HG03575 (cell line): ENCODE measurements around the gene MRAP.
"Not testable (repeated sequence)": the region's sequence is repeated elsewhere in the genome, so short reads cannot be mapped to it uniquely, and the experiment has no call there.

Experiments
- ATAC-seq: cut with Tn5 transposase; IDR thresholded peaks from one replicate; pipeline ENCODE4 v1.9.1; 2021; ENCODE audit not compliant: unreplicated experiment, insufficient number of reproducible peaks, low FRiP score; ENCODE audit errors: extremely low read depth

MRAP gene

DNA sequence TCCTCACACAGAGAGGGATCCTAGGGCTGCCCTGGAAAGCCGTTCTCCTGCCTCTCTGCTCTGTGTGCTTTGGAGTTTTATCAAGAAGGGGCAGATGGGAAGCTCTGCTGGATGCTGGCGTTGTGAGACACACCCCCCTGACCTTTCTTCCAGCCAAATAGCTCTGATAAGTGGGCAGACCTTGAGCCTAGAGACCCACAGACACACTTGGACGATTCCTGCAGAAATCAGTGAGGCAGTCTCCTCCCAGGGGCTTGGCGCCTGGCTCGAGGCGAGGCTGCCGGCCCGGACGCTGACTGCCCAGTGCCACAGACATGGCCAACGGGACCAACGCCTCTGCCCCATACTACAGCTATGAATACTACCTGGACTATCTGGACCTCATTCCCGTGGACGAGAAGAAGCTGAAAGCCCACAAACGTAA lies at the start of gene MRAP:
MRAP (plus strand) TSS at position 198 of the 424 bp plus-strand sequence; CDS start at position 315, 117 bp downstream.
- ATAC-seq, result no peak

DNA sequence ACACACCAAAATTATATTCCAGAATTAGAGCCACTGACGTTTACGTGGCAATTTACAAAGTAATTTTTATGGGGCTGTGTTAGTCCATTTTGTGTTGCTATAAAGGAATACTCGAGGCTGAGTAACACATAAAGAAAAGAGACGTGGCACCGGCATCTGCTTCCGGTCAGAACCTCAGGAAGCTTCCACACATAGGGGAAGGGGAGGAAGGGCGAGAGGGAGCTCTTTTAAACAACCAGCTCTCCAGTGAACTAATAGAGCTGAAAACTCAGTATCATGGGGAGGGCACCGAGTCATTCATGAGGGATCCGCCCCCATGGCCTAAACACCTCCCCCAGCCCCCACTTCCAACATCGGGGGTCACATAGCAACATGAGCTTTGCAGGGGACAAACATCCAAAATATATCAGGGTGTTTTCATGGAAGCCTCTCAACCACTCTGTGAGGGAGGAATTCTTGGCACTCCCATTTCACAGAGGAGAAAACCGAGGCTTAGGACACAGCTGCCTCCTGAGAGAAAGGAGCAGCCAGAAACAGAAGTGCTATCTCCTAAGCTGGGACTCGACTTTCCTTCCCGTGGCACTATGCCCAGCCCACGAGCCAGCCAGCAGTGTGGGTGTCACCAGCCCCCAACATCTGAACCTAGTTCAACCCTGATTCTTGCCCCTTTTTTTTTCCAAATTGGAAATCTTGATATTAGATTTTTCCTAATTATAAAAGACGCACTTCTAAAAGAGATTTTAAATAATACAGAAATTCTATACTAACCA lies 49.0 kb upstream of the MRAP start:
- no peak for ATAC-seq

- no peak for ATAC-seq
These were observed 46.5 kb upstream of the MRAP start for GRCh38 chr21:32252136-32252535.

DNA sequence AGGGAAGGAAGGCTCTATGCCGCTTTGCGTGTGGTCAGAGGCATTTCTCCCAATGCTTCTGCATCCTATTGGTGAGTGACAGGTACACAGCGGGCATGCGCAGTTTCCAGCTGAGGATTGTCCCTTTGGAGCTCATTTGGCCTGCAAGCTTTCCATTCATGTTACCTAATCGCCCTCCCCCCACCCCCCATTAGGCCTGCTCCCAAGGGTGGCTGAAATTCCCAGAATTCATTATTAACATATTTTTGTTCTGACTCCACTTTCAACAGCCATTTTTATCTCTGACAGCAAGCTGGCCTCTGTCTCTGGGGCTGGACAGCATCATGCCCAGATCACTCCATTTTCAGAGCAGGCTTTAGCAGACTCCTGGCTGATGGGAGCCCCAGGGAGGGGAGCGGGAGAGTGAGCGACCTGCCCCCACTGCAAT lies 45.4 kb upstream of the MRAP start:
- no peak for ATAC-seq

GRCh38 chr21:32256251-32256650 lies 42.4 kb upstream of the MRAP start:
- ATAC-seq, result no peak

DNA sequence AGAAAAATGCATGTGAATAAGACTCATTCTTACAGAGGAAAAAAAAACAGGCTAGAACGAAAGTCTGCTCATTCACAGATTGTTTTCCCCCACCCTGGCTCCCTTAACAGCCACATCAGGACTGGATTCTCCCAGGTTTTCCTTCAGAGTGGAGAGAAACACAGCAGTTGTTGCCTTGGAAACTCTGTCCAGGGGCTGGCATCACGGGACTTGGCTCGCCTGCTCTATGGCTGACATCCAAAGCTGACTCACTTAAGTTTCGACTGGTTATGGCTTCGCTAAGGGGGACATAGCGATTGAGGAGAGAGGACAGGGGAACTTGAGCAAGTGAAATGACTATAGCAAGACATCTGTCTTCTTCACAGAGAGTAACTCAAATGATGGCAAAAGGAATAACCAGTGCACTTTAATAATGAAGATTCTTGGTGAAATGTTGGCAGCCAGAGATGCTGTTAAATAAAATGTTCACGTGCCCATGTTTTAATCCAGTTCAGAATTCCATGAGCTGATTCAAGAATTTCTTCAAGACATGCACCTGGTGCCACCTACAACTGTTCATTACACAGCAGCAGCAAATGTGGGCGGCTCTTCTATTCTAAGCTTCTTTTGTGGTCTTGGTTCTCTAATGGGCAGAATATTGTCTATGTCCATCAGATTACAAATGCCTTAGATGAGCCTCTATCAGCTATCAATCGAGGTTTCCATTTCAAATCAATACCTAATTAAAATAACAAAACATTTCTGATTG lies 41.6 kb upstream of the MRAP start:
- no peak for ATAC-seq

GRCh38 chr21:32257962-32258785 lies 40.5 kb upstream of the MRAP start:
- no peak for ATAC-seq

DNA sequence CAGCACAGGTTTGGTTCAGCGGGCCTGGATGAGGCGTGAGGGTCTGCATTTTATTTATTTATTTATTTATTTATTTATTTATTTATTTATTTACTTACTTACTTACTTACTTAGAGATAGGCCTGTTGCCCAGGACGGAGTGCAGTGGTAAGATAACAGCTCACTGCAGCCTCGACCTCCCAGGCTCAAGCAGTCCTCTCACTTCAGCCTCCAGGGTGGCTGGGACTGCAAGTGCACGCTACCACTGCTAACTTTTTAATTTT lies 39.9 kb upstream of the MRAP start:
- not testable (repeated sequence) for ATAC-seq

DNA sequence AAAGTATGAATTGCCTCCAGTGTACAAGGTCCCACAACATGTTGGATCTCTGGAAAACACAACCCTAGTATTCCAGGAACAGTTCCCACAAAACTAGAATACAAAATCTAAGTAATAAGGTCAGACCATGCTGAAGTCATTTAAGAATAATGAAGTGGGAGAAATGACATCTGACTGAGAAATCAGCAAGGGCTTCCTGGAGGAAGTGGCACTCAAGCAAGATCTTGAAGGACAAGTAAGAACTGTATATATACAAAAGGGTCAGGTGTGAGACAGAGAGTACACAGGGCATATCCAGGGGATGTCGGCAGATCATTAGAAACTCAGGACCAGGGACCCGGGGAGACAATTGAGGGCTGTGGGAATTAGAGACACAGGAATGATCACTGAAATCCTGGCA lies 38.5 kb upstream of the MRAP start:
- ATAC-seq, result no peak

DNA sequence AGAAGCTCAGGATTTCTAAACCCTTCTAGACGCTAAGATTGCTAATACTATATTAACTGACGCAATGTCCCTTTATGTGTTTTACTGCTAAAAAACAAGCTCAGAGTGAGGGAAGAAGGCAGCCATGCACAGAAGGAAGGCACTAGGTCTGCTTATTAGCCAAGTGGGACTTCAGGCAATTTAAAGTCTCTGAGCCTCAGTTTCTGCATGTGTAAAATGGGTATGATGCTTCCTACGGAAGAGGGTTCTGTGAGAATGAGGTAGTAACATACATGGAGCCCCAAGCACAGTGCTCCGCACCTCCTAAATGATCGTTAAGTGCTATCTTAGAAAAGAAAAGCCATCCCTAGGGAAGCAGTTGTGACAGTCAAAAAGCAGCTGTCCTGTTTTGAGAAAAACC lies 36.7 kb upstream of the MRAP start:
- ATAC-seq, result no peak

- ATAC-seq, result not testable (repeated sequence)
These were observed 33.3 kb upstream of the MRAP start for GRCh38 chr21:32265321-32265720.

GRCh38 chr21:32270748-32271147 lies 27.9 kb upstream of the MRAP start:
- no peak for ATAC-seq

DNA sequence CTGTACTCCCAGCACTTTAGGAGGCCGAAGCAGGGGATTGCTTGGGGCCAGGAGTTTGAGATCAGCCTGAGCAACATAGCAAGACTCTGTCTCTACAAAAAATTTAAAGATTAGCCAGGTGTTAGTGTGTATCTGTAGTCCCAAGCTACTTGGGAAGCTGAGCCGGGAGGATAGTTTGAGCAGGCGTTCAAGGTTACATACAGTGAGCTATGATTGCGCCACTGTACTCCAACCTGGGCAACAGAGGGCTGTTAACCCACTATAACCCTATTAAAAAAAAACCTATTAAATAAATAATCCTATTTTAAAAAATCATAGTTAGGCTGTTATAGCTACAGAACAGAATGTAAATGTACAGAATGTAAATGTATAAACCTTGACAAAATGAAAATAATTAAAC lies 22.0 kb upstream of the MRAP start:
- ATAC-seq, result no peak

- ATAC-seq, result no peak
These were observed 20.6 kb upstream of the MRAP start for GRCh38 chr21:32278103-32278502.

DNA sequence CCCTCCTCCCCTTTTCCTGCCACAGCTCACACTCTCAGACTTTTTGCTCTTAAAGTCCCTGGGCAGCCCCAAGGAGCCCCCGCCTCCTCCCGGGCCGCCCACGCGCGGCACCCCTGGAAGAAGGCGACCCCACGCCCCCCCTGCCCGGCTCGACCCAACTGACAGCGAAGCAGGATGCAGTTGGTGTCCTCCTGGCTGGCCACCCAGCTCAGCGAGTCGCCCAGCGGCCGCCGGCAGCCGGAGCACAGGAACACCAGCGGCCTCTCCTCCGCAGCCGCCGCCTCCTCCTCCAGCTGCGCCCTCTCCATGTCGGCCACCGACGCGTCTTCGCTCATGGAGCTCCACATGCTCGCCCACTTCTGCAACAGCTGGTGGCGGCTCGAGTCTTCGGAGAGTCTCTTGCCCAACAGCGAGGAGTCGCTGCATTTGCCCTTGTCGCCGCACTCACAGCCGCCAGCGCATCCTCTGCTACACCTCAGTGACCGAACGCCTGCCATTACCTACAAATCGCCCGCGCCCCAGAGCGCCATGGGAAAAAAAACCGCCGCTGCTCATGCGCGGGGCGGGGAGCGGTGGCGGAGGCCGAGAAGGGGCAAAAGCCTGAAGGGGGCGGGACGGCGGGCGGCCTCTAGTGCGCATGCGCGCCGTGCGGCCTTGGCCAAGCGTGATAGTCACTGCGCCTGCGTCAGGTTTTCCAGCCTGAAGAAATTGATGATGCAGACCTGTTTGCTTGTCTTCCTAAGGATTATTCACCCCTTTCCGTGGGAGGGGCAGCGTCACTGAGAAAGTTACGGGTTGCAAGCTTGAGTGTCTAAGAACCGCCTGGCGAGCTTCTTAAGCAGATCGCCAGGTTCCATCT lies 19.9 kb upstream of the MRAP start, which contains the start of gene MIS18A:
MIS18A (minus strand) TSS at position 532 of the 859 bp plus-strand sequence; CDS start at position 497, 35 bp downstream.
- ATAC-seq, result peak; percentile 41

DNA sequence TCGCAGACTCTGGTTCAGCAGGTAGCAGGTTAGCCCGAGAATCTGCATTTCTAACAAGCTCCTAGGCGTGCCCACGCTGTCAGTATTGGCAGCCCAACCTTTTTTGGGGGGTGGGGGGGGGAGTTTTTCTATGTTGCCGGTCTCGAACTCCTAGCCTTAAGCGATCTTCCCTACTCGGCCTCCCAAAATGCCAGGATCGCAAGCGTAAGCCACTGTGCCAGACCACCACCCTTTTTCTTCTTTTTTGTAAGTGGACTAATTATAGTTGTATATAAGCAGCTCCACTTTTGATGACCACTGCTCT lies 19.3 kb upstream of the MRAP start:
- no peak for ATAC-seq

DNA sequence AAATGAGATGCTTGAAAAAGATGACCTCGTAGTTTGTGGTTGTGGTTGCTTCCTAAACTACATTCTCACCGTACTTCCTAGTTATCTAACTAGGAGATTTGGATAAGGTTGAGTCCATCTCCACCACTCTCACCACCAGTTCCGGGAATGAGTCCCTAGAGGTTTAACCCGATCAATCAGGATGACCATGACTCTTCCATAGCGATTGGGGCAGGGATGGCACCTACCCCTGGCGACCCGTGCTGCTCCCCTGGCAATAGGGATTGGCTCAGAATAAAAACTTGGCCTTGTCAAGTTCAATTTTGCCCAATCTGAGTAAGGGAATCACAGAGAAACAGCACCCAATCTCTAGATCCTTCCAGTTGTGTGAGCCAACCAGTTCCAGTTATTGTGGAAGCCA lies 17.1 kb upstream of the MRAP start:
- no peak for ATAC-seq

DNA sequence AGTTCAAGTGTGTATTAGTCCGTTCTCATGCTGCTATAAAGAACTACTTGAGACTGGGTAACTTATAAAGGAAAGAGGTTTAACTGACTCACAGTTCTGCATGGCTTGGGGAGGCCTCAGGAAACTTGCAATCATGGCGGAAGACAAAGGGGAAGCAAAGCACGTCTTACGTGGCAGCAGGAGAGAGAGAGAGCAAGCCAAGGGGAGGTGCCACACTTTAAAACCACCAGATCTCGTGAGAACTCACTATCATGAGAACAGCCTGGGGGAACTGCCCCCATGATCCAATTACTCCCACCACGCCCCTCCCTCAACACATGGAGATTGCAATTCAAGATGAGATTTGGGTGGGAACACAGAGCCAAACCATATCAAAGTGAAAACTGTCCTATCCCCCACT lies 15.7 kb upstream of the MRAP start:
- no peak for ATAC-seq

DNA sequence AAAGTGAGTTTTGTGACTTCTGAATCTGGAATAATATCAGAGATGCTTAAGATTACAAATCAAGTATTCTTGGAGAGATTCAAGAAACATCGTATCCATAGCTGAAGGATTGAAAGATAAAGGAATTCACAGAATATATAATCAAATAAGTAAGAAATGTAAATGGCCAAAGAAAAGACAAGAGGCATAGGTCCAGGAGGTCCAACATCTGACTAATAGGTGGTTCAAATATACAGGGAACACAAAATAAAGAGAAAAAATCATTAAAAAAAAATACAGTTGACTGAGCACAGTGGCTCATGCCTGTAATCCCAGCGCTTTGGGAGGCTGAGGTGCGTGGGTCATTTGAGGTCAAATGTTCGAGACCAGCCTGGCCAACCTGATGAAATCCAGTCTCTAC lies 13.2 kb upstream of the MRAP start:
- ATAC-seq, result no peak
